Kidney (tissue), 14 donors: ENCODE data around the gene HINFP. TPM values are rescaled to one million over a fixed set of nuclear protein-coding genes. Genes with fewer than 3 reads are reported as not detected.
A peak's percentile ranks its signal among the peaks of the same experiment; 100 is the strongest.

ENCODE experiments used
- DNase-seq, 5 donors: peaks; one replicate each; pipeline ENCODE4 v3.0.0-alpha.2; 2013 to 2020
- FAIRE-seq: peaks from 2 replicates; lab custom pipeline; 2012; peaks lifted over from hg19 to GRCh38; lab: Jason Lieb, UNC
- H3K27ac ChIP-seq, 2 donors: one replicate each; pipeline ENCODE4 v1.7.0; 2013; ENCODE audit warnings: low read depth in 2 of 2, low read length in 2 of 2, inconsistent platforms in 1 of 2
- H3K27me3 ChIP-seq: one replicate; pipeline ENCODE4 v1.7.1; 2013; ENCODE audit warnings: low read length, inconsistent platforms; ENCODE audit not compliant: control insufficient read depth, insufficient read depth
- H3K36me3 ChIP-seq, 3 donors: one replicate each; pipeline versions ENCODE4 v1.7.0 to v1.7.1; 2013; ENCODE audit warnings: low read length in 3 of 3, control low read depth in 1 of 3, inconsistent platforms in 1 of 3; ENCODE audit not compliant: insufficient read depth in 3 of 3, control insufficient read depth in 2 of 3
- H3K4me1 ChIP-seq, 3 donors: one replicate each; pipeline versions ENCODE4 v1.7.0 to v1.7.1; 2013; ENCODE audit warnings: low read length in 3 of 3, inconsistent platforms in 1 of 3, low read depth in 1 of 3; ENCODE audit not compliant: control insufficient read depth in 2 of 3, insufficient read depth in 2 of 3
- H3K4me3 ChIP-seq, 3 donors: one replicate each; pipeline versions ENCODE4 v1.7.0 to v1.8.1; 2013; ENCODE audit warnings: low read length in 3 of 3, control low read depth in 1 of 3, inconsistent platforms in 1 of 3
- H3K9ac ChIP-seq, 3 donors: one replicate each; pipeline versions ENCODE4 v1.7.0 to v1.7.1; 2013; ENCODE audit warnings: low read length in 3 of 3, control low read depth in 1 of 3, inconsistent platforms in 1 of 3
- H3K9me3 ChIP-seq, 3 donors: one replicate each; pipeline versions ENCODE4 v1.7.0 to v1.7.1; 2013; ENCODE audit warnings: low read length in 3 of 3, control low read depth in 1 of 3, inconsistent platforms in 1 of 3; ENCODE audit not compliant: control insufficient read depth in 2 of 3, insufficient read depth in 1 of 3
- intact Hi-C: fragments of 100-400 bp; cut with DNase I; formaldehyde crosslinking; loops from one replicate; pipeline ENCODE4 v1.11.1; 2022
- polyA plus RNA-seq: library from polyadenylated mRNA; stranded (reverse); fragments of 350-450 nt; fragmentation: Illumina TruSeq; extraction: RNeasy Lipid Tissue Mini Kit (QIAGEN cat#74804); gene quantifications from one replicate; pipeline ENCODE4 v1.2.3, GENCODE V29; 2014; ENCODE audit warnings: low read depth, low replicate concordance; ENCODE audit not compliant: insufficient read depth
- total RNA-seq: library from RNA; stranded (reverse); fragmentation: NEBNext Ultra II Directional; extraction: Animal tissue kit (Norgen Biotek cat#: 25700); gene quantifications from one replicate; pipeline ENCODE4 v1.2.1, GENCODE V29; 2021
- TF ChIP-seq, protein P1 (sequence below): IDR thresholded peaks from 3 replicates; pipeline ENCODE4 v1.5.1; 2012; ENCODE audit warnings: mild to moderate bottlenecking, moderate library complexity, borderline replicate concordance; ENCODE audit not compliant: insufficient read depth; ENCODE audit errors: extremely low read depth
- donor health status: control.
- donor health status: control.
- donor health status: control.
- donor health status: control.
- donor health status: control.
- donor health status: DM: yes; HTN: yes; CAD: no.
- donor health status: Normal renal cell carcinoma (clear cell type).

HINFP gene
- total and polyA plus RNA-seq, 2 donors from 2014 or later: 14.5 to 29.1 TPM

- H3K4me1 ChIP-seq: peaks cover 2 to 6% (median 3%) of the 10 kb centered on the region in 3 donors
- intact Hi-C loops: no loop called here
- FAIRE-seq (no peak), DNase-seq (peak in 1 of 5 donors; percentile 81)
- no peak overlapping the region for H3K9ac ChIP-seq
- no peaks in the 10 kb centered on the region for H3K9me3 ChIP-seq
- no peak overlapping the region for H3K4me3 ChIP-seq
- TF ChIP-seq, protein P1, sequence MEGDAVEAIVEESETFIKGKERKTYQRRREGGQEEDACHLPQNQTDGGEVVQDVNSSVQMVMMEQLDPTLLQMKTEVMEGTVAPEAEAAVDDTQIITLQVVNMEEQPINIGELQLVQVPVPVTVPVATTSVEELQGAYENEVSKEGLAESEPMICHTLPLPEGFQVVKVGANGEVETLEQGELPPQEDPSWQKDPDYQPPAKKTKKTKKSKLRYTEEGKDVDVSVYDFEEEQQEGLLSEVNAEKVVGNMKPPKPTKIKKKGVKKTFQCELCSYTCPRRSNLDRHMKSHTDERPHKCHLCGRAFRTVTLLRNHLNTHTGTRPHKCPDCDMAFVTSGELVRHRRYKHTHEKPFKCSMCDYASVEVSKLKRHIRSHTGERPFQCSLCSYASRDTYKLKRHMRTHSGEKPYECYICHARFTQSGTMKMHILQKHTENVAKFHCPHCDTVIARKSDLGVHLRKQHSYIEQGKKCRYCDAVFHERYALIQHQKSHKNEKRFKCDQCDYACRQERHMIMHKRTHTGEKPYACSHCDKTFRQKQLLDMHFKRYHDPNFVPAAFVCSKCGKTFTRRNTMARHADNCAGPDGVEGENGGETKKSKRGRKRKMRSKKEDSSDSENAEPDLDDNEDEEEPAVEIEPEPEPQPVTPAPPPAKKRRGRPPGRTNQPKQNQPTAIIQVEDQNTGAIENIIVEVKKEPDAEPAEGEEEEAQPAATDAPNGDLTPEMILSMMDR: no peak
- H3K27me3 ChIP-seq: no peaks in the 10 kb centered on the region
- no peak overlapping the region for H3K27ac ChIP-seq
- peaks cover 0 to 28% (median 22%) of the 10 kb centered on the region in 3 donors for H3K36me3 ChIP-seq
These were observed 5.7 kb upstream of the HINFP start for GRCh38 chr11:119115484-119116234.

DNA sequence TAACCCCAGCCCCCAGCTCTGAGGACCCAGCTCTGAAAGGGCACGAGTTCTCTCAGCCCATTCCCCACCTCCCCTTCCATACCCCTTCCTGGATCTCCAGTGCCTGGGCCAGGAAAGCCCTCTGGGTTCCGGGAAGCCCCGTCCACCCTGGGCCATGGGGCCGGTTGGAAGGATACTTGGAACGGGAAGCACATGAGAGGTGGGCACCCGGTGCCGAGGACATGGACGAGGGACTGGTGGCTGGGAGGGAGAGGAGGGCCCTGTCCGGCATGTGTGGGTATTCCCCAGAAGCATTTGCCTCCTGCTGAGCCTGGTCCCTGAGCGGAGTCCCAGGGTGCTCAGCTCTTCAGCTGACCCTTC, 5.2 kb upstream of the HINFP start:
- peaks cover 2 to 6% (median 4%) of the 10 kb centered on the region in 3 donors for H3K4me1 ChIP-seq
- no peak overlapping the region for H3K27ac ChIP-seq
- TF ChIP-seq, protein P1: no peak
- no peaks in the 10 kb centered on the region for H3K9me3 ChIP-seq
- no peak overlapping the region for H3K4me3 ChIP-seq
- intact Hi-C loops: no loop called here
- H3K9ac ChIP-seq: no peak overlapping the region
- peaks cover 0 to 28% (median 19%) of the 10 kb centered on the region in 3 donors for H3K36me3 ChIP-seq
- FAIRE-seq (no peak), DNase-seq (no peak)
- no peaks in the 10 kb centered on the region for H3K27me3 ChIP-seq

GRCh38 chr11:119116601-119117000, 4.8 kb upstream of the HINFP start:
- Histone ChIP-seq H3K4me1 (peaks cover 2 to 6% (median 4%) of the 10 kb centered on the region in 3 donors), H3K27ac (no peak overlapping the region), H3K9ac (no peak overlapping the region), H3K27me3 (no peaks in the 10 kb centered on the region), H3K4me3 (no peak overlapping the region), H3K36me3 (peaks cover 0 to 24% (median 16%) of the 10 kb centered on the region in 3 donors), H3K9me3 (no peaks in the 10 kb centered on the region)
- FAIRE-seq (no peak), DNase-seq (no peak)
- TF ChIP-seq, protein P1: no peak
- intact Hi-C loops: no loop called here
